K562 treated with DMSO at 1 percent for 12 hours (cell line): ENCODE measurements around the gene THRSP. TPM values are rescaled to one million over a fixed set of nuclear protein-coding genes. Genes with fewer than 3 reads are reported as not detected.

Experiments
- total RNA-seq: library from RNA; unstranded; fragments of 300-600 nt; gene quantifications from 2 replicates; pipeline ENCODE4 v1.2.3, GENCODE V29; 2022; ENCODE audit not compliant: insufficient read depth

Gene THRSP
- 1.7 and 1.8 TPM in 2 replicates for total RNA-seq

GRCh38 chr11:78063440-78064181, at the start of gene THRSP:
THRSP (plus strand) TSS chr11:78063861; CDS start chr11:78063882, 21 bp downstream.

GRCh38 chr11:78022397-78023396, 41.0 kb upstream of the THRSP start, which contains the start of gene KCTD14:
KCTD14 (minus strand) TSS chr11:78023276; CDS start chr11:78023249, 27 bp downstream.

GRCh38 chr11:78079232-78080083, 15.8 kb downstream of the THRSP start, which contains the start of gene NDUFC2:
NDUFC2 (minus strand) TSS chr11:78079862; CDS start chr11:78079744, 118 bp downstream.

Other genes starting within 250 kb of the THRSP start
- gene RSF1, start 243.1 kb upstream of the THRSP start, total RNA-seq, result 28.7 and 30.5 TPM in 2 replicates
- 63.6 and 76.3 TPM in 2 replicates for gene AAMDC, start 242.7 kb upstream of the THRSP start, total RNA-seq
- gene INTS4, start 69.2 kb upstream of the THRSP start, total RNA-seq, result 22.2 and 46.1 TPM in 2 replicates
- not detected in 2 replicates for gene KCTD14, start 40.6 kb upstream of the THRSP start, total RNA-seq
- gene NDUFC2, start 16.0 kb downstream of the THRSP start, total RNA-seq, result 515 and 694 TPM in 2 replicates
- gene ALG8, start 75.8 kb downstream of the THRSP start, total RNA-seq, result 17.6 and 37.0 TPM in 2 replicates
- 3.7 and 7.4 TPM in 2 replicates for gene KCTD21, start 124.8 kb downstream of the THRSP start, total RNA-seq
- 5.1 and 8.5 TPM in 2 replicates for gene USP35, start 125.1 kb downstream of the THRSP start, total RNA-seq